ENCODE measurements around the gene AQP3.

GRCh38 chr9:33431420-33431819, 16.0 kb downstream of the AQP3 start:
- no peak for TF ChIP-seq ZNF274 (IDR thresholded peaks at IDR 0.05; ENCODE audit: low read depth, low read length)
- TF ChIP-seq YY1 (IDR thresholded peaks at IDR 0.05; ENCODE audit: insufficient read depth, insufficient read length): no peak
- no peak for TF ChIP-seq SUZ12 (IDR thresholded peaks at IDR 0.05; ENCODE audit: extremely low read depth, insufficient read depth, insufficient read length)

Data from NT2/D1 (cell line).